HG02938 (cell line): ENCODE data around the gene LYZ.
A peak's percentile ranks its signal among the peaks of the same experiment; 100 is the strongest.

ENCODE experiments used
- ATAC-seq: cut with Tn5 transposase; IDR thresholded peaks from one replicate; pipeline ENCODE4 v1.9.1; 2021; ENCODE audit warnings: mild to moderate bottlenecking, moderate library complexity; ENCODE audit not compliant: unreplicated experiment

Gene LYZ

GRCh38 chr12:69338120-69338859 lies 9.9 kb upstream of the LYZ start:
- no peak for ATAC-seq

- ATAC-seq = no peak
Observed at GRCh38 chr12:69338936-69339335, 9.2 kb upstream of the LYZ start.

GRCh38 chr12:69339999-69340398 lies 8.2 kb upstream of the LYZ start:
- no peak for ATAC-seq

- ATAC-seq = no peak
Observed at GRCh38 chr12:69341328-69341727, 6.9 kb upstream of the LYZ start.

GRCh38 chr12:69342421-69342820 lies 5.8 kb upstream of the LYZ start:
- ATAC-seq = no peak

- no peak for ATAC-seq
Observed at GRCh38 chr12:69343357-69343756, 4.8 kb upstream of the LYZ start.

GRCh38 chr12:69343885-69344612 lies 4.1 kb upstream of the LYZ start:
- ATAC-seq = no peak

GRCh38 chr12:69345077-69345476 lies 3.1 kb upstream of the LYZ start:
- ATAC-seq = no peak

GRCh38 chr12:69345742-69346141 lies 2.4 kb upstream of the LYZ start:
- ATAC-seq = no peak

- ATAC-seq = no peak
Observed at GRCh38 chr12:69350002-69350626, 1.9 kb downstream of the LYZ start.

- no peak for ATAC-seq
Observed at GRCh38 chr12:69350777-69351176, 2.6 kb downstream of the LYZ start.

GRCh38 chr12:69351462-69352236 lies 3.5 kb downstream of the LYZ start:
- no peak for ATAC-seq

- ATAC-seq = no peak
Observed at GRCh38 chr12:69352904-69353303, 4.7 kb downstream of the LYZ start.

GRCh38 chr12:69354172-69354555 lies 6.0 kb downstream of the LYZ start:
- no peak for ATAC-seq

GRCh38 chr12:69354556-69355187 lies 6.5 kb downstream of the LYZ start:
- no peak for ATAC-seq

GRCh38 chr12:69355363-69356028 lies 7.3 kb downstream of the LYZ start:
- no peak for ATAC-seq

- ATAC-seq = peak; percentile 87
Observed at GRCh38 chr12:69359531-69360347, 11.6 kb downstream of the LYZ start, which contains the start of gene YEATS4. Gene YEATS4, plus strand, starts transcription at chr12:69359743. Its CDS starts 230 bp downstream, at chr12:69359973.

- no peak for ATAC-seq
Observed at GRCh38 chr12:69360348-69360672, 12.1 kb downstream of the LYZ start.

- no peak for ATAC-seq
Observed at GRCh38 chr12:69366796-69367195, 18.6 kb downstream of the LYZ start.
